CD4-positive, alpha-beta T cell treated with Interleukin-4 for 4 hours (primary cell): ENCODE measurements around the gene SLC45A3.
"Not testable (repeated sequence)": the region's sequence is repeated elsewhere in the genome, so short reads cannot be mapped to it uniquely, and the experiment has no call there.

Experiments
- DNase-seq: peaks from one replicate; pipeline ENCODE4 v3.0.0-alpha.2; 2020

Gene SLC45A3

DNA sequence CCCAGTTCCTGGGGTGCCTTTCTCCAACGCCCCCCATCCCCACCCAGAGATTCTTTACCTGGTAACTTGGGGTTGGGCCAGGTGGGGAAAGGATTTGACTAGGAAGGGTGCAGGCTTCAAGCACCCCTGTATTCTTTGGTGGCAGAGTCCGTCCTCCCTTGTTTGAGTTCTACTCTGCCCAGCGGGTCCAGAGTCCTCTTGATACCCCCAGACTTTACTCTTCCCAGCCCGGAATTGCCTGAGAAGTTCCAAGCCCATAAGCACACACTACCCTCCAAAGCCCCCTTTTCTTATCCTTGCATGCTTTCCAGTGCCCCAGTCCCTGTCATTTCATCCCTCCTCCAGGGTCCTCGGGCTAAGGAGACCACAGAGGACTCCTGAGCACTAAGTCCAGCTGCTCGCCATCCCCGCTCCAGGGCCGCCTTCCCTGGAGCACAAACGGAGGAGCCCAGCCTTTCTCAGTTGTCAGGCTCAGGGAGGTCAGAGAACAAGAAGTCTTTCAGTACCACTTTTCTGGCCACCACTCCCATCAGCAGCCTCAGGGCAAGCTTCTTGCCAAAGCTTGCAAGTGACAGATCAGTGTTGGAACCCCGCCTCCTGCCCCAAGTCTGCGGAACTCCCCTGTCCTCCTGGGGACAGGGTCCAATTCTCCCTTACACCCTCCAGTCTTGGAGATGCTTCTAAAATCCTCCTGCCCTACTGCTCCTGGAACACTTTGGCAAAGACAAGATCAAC, 12.2 kb downstream of the SLC45A3 start:
- DNase-seq, result no peak

DNA sequence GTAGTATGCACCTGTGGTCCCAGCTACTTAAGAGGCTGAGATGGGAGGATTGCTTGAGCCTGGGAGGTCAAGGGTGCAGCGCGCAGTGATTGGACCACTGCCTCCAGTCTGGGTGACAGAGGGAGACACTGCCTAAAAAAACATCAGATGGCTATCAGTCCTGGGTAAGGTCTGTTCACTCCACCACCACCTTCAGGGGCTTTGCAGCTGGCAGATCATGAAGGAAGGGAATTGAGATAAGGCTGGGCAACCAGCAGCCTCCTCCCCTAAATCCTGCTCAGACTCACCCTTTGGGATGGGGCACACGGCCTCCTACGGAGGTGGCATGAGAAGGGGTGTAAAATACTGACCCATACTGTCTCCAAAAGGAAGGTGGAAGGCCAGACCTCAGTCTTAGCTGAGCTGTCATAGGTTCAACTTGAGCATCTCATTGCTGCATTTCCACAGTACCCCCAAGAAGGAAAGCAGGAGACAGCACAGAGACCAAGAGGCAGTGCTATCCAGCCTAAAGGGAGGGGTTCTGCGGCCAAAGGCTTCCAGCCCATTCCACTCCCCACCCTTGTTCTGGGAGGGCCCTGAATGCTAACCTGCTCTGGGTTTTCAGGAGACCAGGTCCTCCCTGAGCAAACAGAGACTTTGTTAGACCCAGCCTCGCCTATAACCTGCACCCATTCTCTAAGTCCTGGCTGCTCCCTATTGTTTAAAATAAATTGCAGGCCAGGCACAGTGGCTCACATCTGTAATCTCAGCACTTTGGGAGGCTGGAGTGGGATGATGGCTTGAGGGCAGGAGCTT, 13.7 kb downstream of the SLC45A3 start:
- no peak for DNase-seq

DNA sequence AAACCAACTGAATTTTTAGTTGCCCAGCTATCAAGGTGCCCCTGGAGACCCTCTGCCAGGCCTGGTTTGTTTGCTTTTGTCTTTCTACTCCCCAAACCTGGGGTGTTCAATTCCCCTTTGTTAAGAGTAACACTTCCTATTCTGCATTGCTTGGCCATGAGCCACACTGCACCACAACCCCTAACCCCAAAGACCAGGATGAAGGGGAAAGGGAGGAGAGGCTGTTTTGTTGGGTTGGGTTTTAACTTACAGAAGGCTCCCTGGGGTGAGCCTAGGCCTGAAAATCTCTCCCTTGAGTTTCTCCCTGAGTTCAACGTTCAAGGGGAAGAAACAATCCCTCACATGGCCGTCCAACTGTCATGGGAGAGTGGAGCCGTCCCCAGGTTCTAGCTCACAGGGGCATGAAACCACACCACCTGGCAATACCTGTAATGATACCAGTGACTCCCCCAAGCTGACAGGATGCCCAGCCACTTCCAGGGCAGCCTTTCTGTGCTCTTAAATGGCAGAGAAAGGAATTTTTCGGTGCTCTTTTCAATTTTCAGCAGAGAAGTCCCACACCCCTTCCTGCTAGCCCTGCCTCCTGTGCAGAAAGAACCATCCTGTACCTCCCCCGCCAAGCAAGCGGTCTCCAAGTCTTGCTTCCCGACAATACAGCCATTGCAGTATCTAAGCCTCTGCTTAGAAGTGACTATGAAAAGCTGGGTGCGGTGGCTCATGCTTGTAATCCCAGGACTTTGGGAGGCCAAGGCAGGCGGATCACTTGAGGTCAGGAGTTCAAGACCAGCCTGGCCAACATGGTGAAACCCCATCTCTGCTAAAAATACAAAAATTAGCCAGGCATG, 14.9 kb downstream of the SLC45A3 start:
- DNase-seq, result no peak

DNA sequence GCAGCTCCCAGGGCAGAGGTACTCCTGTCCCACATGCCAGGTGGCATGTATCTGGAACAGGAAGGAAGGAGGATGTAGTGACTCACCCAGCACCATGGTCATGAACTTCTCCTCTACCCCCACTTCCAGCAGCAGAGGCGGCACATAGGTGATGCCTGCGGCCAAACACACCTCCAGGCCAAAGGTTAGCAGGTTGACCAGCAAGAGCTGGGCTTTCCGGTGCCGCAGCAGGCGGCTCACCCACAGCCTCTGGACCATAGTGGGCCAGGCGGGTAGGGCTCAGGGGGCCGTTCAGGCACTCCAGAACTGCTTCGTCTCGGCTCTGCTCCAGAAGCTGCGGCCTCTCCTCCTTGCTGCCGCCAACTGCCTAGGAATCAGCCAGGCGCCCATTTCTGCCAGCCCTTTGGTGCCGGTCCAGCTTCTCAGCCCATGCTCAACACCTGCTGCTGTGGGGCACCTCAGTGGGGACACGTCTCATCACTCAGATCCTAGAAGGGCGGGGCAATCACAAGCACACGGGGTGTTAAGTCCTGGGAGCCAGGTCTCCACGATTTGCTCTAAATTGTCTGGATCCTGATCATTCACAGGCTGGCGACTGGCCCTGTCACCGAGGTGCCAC, 15.8 kb downstream of the SLC45A3 start:
- no peak for DNase-seq

DNA sequence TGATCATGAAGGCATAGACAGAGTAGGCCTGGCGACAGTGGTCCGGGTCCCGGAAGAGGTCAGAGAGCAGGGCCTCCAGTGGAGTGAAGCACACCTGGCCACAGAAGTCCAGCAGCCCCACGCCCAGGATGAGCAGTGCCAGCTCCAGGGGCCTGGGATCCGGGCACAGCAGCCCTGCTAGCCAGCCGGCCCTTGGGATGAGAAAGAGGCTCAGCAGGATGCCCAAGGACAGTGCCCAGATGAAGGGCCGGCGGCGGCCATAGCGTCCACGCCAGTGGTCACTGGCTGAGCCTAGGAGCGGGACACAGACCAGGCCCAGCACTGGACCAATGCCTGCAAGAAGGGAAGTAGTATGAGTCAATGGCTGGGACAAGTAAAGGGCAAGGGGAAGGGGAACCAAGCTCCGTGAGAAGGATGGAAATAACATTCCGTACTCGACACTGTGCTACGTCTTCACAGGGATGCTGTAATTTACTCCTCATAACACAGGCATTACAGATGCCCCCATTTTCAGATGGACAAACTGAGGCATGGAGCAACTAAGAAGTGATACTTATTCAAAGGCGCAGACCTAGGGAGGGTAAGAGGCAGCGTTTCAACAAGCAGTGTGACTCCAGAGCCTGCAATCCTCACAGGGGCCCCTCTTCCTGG, 16.9 kb downstream of the SLC45A3 start:
- DNase-seq, result no peak

DNA sequence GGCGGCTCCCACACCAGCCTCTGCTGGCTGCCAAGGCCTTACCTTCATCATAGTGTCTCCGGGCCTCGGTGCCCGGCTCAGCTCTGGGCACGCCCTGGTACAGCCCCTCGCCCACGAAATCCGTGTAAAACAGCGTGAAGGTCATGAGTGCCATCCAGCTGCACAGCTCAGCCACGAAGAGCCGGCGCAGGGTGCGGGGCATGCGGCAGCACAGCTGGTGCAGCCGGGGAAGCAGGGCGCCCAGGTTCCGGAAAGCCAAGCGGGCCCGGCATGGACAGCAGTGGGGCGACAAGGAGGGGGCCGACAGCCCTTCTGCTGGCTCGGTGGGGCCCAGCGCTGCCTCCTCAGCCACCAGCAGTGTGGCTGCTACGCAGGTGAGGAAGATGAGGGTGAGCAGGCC, 17.5 kb downstream of the SLC45A3 start:
- DNase-seq, result no peak

DNA sequence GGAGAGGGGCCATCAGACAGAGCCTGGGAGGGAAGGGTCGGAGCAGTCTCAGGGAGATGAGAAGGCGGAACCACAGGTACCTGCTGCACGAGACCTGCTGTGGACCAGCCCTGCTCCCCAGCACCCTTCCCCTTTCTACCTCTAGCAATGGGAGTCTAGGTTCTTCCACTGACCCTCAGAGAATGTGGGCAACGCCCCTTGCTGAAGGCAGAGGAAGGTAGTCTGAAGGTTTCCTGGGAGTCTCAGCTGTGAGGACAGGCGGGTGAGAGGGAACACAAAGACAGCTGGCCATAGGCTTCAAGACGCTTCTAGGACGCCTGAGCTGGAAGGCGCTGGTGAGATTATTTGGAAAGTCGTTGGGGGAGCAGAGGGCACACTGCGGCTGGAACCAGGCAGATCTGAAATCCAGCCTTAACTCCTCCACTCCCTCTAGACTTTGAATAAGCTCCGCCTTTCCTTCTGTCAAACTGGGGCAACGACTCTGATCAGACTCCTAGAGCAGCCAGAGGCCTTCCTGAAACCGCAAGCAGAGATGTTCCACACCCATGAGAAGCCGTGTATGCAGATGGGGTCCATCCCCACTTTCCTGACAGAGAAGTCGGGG, 18.1 kb downstream of the SLC45A3 start:
- no peak for DNase-seq

DNA sequence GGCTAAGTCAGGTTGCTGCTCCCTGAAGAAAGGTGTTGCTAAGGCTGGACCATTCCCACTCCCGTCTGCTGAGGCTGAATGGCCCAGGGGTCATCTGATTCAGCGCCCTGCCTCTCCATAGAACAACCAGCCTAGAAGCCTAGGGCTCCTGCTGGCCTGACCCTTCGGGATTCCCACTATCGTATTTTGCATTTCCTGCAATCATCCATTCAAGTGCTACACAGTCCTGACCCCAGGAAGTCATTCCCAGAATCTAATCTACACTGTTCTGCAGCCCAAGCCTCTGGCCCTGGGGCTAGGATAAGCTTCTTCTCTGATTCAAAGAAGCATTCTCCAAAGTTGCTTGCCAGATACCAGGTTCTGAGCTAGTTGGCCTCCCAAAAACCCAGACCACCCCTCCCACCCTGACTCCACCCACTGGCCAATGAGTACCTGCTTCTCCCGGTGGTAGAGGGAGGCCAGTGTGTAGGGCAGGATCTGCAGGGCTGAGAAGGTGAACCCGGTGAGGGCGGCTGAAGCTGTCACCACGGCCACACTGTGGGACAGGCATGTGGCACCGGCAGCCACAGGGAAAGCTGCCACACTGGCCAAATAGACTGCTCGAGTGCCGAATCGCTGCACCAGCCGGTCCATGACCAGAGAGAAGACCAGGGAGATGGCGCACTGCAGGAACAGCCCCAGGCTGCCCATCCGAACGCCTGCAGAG, 18.7 kb downstream of the SLC45A3 start:
- no peak for DNase-seq

DNA sequence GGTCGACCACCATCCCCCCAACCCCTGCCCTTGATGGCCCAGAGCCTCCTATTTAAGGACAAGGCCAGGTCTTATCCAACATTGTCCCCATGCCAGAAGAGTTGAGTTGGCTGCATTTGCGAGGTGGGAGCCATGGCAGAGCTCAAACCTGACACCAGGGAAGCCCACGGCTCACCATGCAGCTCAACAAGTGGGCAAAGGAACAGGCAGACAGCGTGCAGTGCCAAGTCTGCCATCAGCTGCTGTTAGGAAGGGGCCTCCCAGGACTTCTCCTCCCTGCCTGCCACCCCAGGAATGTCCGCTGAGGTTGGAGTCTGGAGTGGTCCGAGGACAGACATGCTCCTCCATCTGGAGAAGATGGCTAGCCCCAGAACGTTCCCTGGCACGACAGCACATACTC, 19.9 kb downstream of the SLC45A3 start:
- DNase-seq, result no peak

DNA sequence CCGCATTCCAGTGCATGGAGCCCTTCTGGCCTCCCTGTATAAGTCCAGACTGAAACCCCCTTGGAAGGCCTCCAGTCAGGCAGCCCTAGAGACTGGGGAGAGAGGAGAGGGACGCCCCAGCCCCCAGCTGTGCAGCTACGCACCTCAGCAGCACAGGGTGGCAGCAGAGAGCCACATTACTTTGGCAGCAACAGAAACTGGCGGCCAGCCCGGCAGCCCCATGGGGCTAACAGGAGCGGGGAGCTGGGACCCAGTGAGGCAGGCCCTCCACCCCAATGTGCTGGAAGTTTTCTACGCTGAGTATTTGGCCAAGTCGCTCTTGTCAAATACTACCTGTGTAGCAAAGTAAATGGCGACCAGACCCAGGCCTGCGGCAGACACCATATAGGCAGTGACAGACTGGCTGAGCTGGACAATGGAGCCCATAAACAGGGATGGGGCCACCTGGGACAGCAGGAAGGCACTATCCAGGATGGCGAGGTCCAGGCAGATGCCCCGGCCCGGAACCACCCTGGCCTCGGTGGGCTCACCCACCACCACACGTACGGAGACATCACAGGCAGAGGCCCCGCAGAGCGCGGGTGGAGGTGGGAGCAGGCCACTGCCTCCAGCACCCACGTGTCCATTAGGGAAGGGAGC, 21.2 kb downstream of the SLC45A3 start:
- DNase-seq, result peak; percentile 58

DNA sequence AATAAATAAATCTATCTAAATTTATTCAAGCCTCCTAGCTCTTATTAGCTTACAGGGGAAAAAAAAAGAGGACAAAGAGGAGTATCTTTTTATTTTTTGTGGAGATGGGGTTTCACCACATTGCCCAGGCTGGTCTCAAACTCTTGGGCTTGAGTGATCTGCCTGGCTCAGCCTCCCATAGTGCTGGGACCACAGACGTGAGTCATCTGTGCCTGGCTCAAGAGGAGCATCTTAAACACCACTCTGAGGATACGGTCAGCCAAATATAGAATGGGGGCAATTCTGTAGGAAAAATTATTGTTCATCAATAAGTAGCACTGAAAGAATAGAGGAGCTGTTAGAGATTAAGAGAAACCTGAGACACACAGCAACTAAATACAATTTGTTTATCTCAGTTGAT, 24.1 kb downstream of the SLC45A3 start:
- no peak for DNase-seq

DNA sequence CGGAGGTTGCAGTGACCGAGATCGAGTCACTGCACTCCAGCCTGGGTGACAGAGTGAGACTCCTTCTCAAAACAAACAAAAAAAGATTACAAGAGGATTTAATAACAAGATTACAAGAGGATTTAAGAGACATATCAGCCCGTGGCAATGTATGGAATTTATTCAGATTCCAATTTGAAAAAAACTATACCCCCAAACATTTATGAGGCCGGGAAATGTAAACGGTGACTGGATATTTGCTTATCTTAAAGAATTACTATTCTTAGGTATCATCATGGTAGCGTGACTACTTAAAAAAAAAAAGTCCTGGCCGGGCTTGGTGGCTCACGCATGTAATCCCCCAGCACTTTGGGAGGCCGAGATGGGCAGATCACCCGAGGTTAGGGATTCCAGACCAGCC, 27.3 kb downstream of the SLC45A3 start:
- DNase-seq, result no peak

DNA sequence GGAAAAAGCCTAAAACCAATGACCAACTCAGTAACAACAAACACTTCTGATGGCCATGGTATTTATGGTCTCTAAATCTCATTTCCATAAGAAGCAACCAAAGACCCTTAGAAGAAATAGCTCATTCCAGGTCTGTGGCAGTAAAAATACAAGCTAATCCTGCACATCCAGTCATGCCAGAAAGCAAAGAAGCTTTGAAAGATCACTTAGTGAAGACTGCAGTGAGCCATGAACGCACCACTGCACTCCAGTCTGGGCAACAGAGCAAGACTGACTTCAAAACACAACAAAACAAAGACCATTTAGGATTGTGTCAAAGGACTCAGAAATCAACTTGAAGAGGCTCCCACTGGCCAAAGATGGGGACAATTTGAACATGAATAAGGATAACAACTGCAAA, 30.1 kb downstream of the SLC45A3 start:
- no peak for DNase-seq

DNA sequence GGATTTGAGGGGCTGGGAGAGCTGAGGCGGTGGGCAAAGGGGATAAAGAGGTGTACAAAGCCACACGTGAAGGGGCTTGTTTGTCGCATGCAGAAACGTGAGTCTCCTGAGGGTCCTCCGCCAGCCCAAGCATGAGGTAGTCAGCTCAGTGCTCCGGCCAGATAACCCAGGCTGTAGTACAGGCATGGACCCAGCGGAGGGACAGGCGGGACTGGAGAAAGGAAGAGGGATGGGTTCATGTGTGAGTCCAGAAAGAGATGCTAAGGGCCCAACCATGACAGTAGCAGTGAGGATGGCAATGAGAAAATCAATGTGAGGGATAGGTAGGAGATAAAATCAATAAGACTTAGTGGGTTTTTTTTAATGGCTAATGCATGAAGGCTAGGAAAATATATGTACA, 34.8 kb downstream of the SLC45A3 start:
- DNase-seq, result no peak

DNA sequence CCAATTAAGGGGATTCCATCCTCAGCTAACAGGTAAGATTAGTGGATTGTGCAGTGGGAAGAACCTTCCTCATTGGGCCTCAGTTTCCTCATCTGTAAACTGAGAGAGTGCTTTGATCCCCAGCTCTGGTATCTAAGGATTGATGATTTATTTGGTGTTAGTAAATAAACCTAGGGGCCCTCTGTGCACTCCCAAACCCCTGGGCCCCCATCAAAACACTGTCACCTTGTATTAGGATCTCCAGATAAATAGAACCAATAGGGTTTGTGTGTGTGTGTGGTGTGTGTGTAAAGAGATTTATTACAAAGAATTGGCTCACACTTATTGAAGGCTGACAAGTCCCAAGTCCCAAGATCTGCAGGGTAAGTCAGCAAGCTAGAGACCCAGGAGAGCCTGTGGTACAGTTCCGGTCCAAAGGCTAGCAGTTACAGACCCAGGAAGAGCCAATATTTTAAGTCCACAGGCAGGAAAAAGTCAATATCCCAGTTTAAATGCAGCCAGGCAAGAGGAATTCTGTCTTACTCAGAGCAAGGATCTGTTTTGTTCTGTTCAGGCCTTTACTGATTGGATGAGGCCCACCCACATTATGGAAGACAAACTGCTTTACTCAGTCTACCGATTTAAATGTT, 37.5 kb downstream of the SLC45A3 start:
- no peak for DNase-seq

DNA sequence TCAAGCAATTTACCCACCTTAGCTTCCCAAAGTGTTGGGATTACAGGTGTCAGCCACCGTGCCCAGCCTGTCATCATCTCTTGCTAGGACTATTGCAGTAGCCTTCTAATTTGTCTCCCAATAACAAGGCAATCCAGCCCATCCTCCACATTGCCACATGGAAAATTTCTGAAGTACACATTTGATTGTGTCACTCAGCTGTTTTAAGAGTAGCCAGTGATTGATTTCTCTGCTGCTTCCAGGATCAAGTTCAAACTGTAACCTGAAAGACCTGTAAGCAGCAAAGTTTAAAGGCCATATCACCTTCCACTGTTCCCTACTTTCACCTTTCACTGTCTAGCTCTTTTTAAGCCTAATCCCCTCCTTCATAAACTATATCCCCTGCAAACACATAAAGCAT, 40.7 kb downstream of the SLC45A3 start:
- DNase-seq, result no peak

DNA sequence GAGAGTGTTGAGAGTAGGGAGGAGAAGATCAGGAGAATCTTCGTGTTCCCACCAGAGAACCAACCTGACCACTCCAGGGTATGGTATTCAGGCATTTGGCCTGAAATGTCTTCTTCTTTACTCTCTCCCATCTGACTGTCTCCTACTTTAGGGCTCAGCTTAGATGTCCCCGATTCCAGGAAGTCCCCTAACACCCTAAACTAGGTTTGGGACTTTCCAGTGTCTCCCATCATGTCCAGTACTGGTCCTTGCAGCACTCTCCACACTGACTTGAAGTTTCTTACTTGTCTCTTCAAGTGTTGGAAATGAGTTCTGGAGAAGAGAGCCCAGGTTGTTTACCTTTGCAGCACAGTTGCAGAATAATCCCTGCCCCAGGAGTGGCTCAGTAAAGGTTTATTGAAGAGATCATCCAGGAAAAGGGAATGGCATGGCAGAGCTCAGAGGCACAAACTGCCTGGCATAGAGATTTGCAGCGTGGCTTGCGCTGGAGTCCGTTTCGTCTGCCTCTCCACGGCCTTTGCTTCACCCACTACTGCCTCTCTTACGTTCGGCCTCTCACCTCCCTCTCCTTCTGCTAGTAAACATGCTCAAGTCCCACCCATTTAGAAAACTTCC, 42.3 kb downstream of the SLC45A3 start:
- DNase-seq, result no peak

DNA sequence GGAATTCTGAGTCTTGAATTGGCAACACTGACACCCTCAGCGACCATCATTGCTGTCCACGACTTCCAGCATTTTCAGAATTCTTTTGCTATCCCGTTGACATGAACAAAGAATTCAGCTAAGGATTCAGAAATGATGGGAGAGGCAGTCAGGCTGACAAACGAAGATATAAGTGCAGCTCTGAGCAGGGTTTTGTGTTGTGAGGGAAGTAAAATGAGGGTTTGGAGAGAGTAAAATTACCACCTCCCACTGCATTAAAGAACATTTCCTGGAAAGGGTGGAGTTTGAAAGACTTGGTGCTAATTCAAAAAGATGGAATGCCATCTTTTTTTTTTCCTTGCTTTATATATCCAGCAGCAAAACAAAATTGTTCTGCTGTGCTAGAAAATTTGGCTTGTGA, 43.6 kb downstream of the SLC45A3 start:
- no peak for DNase-seq

DNA sequence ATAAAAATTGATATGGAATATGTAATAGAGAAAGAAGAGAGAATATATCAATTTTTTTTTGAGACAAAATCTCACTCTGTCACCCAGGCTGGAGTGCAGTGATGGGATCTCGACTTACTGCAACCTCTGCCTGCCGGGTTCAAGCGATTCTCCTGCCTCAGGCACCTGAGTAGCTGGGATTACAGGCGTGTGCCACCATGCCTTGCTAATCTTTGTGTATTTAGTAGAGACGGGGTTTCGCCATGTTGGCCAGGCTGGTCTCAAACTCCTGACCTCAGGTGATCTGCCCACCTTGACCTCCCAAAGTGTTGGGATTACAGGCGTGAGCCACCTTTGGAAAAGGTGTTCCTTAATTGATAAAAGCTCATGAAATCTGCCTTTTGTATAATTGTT, 44.2 kb downstream of the SLC45A3 start:
- not testable (repeated sequence) for DNase-seq

DNA sequence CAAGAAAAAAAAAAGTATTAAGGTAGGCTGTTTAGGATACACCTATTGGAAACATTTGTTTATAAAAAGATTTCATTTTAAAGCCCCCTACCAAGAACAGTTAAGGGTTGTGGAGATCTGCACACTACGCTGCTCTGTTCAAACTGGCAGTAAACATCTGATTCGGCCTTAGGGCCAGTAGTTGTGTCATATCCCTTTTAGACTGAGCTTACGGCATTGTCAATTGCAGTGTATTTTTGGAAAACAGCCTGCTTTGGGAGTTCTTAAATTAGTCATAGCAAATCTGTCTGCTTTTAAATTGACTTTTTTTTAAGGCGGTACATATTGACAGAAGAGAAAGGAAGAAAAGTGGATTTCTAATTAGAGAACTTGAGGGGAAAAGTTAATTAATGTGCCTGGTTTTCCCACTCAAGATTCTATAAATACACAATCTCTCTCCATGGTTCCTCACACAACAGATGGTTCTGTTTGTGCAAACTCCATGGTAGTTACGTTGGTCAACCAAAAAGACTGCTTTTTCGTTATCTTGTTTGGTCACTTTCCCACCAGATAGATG, 46.8 kb downstream of the SLC45A3 start:
- no peak for DNase-seq
